Loucy (cell line): ENCODE data around the gene BBS2.

Source experiments
- H2AFZ ChIP-seq: fragments of 200-600 bp; sonication (generic); 2 replicates; pipeline ENCODE4 v1.6.0; 2016; ENCODE audit warnings: antibody characterized with exemption, mild to moderate bottlenecking, low read length, moderate library complexity
- H3F3A ChIP-seq: fragments of 200-600 bp; 2 replicates; pipeline ENCODE4 v1.6.0; 2016; ENCODE audit warnings: antibody characterized with exemption, low read depth, mild to moderate bottlenecking
- H3K27me3 ChIP-seq: fragments of 200-600 bp; sonication (generic); 2 replicates; pipeline ENCODE4 v1.6.1; 2014; ENCODE audit warnings: low read length, mild to moderate bottlenecking; ENCODE audit not compliant: insufficient read depth, poor library complexity, severe bottlenecking
- H3K36me3 ChIP-seq: fragments of 200-600 bp; sonication (generic); 2 replicates; pipeline ENCODE4 v1.6.1; 2016; ENCODE audit warnings: low read length; ENCODE audit not compliant: insufficient read depth
- H3K4me1 ChIP-seq: fragments of 200-600 bp; sonication (generic); 2 replicates; pipeline ENCODE4 v1.5.1; 2014; ENCODE audit warnings: low read length, mild to moderate bottlenecking; ENCODE audit not compliant: insufficient read depth, poor library complexity, severe bottlenecking
- H3K4me2 ChIP-seq: fragments of 200-600 bp; sonication (generic); 2 replicates; pipeline ENCODE4 v1.6.0; 2014; ENCODE audit warnings: antibody characterized with exemption, low read length, low read depth, mild to moderate bottlenecking; ENCODE audit not compliant: poor library complexity, severe bottlenecking
- H3K4me3 ChIP-seq: fragments of 200-600 bp; sonication (generic); 2 replicates; pipeline ENCODE4 v1.5.1; 2014; ENCODE audit warnings: low read length, mild to moderate bottlenecking, mixed read lengths; ENCODE audit not compliant: poor library complexity, severe bottlenecking
- H3K79me2 ChIP-seq: fragments of 200-600 bp; sonication (generic); 2 replicates; pipeline ENCODE4 v1.6.1; 2014; ENCODE audit warnings: low read length; ENCODE audit not compliant: insufficient read depth
- H3K9ac ChIP-seq: fragments of 200-600 bp; sonication (generic); 2 replicates; pipeline ENCODE4 v1.6.0; 2014; ENCODE audit warnings: mild to moderate bottlenecking, low read depth, low read length, moderate library complexity; ENCODE audit not compliant: poor library complexity, severe bottlenecking
- H3K9me2 ChIP-seq: fragments of 200-600 bp; sonication (generic); replicated peaks from 2 replicates; pipeline ENCODE4 v1.6.1; 2016; ENCODE audit warnings: low read depth, low read length, mixed read lengths
- H3K9me3 ChIP-seq: fragments of 200-600 bp; sonication (generic); 2 replicates; pipeline ENCODE4 v1.6.1; 2014; ENCODE audit warnings: mild to moderate bottlenecking, antibody characterized with exemption, low read length, low read depth; ENCODE audit not compliant: insufficient read depth
- H4K20me1 ChIP-seq: fragments of 200-600 bp; sonication (generic); 2 replicates; pipeline ENCODE4 v1.6.0; 2014; ENCODE audit warnings: antibody characterized with exemption, low read length, mild to moderate bottlenecking; ENCODE audit not compliant: insufficient read depth, poor library complexity, severe bottlenecking
- CTCF ChIP-seq: fragments of 200-600 bp; sonication (generic); conservative IDR thresholded peaks from 2 replicates; pipeline ENCODE4 v1.5.1; 2014; ENCODE audit warnings: mild to moderate bottlenecking, antibody characterized with exemption, low read length
- EZH2phosphoT487 ChIP-seq: fragments of 200-600 bp; IDR thresholded peaks from 2 replicates; pipeline ENCODE4 v1.6.1; 2018; ENCODE audit warnings: antibody characterized with exemption, mild to moderate bottlenecking, moderate library complexity, borderline replicate concordance

BBS2 gene

DNA sequence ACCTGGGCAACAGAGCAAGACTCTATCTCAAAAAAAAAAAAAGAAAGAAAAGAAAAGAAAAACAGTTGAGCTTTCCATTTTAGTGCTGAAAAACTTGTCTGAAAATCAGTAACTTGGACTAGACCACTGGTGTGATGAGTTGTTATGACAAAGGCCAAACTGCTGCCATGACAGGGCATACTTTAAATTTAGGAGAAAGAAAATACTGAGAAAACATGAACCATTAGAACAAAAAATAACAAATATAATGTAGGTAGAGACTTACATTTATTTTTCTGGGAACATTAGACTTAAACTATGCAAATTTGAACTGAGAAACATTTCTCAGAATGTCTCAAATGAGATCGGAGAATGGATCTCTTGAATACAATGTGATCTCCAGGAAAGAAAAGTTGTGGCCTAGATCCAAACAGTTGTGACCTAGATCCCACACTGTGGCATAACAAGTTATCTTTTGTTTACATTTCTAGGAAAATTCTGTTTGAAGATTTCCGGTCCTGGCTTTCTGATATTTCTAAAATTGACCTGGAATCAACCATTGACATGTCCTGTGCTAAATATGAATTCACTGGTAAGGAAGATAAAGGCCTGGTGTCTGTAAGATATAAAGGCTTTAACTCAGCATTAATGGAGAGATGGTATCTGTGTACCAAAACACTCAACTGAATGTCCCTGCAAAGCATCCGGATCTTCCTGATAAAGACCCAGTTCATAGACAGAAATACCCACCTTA lies 57.6 kb downstream of the BBS2 start:
- Histone ChIP-seq H3K27me3 (no peaks in the 10 kb centered on the region), H2AFZ (no peak overlapping the region), H3K4me1 (peaks cover 3% of the 10 kb centered on the region), H3K79me2 (no peaks in the 10 kb centered on the region), H3K9ac (no peak overlapping the region), H3K36me3 (peaks cover 30% of the 10 kb centered on the region; the same call in 1 of the 2 replicates), H3K9me2 (no peaks in the 10 kb centered on the region), H3K4me2 (no peak overlapping the region), H4K20me1 (no peaks in the 10 kb centered on the region), H3K9me3 (no peaks in the 10 kb centered on the region), H3F3A (no peaks in the 10 kb centered on the region), H3K4me3 (no peak overlapping the region)
- TF ChIP-seq CTCF (no peak), EZH2phosphoT487 (no peak)

GRCh38 chr16:56460101-56460500 lies 59.7 kb downstream of the BBS2 start:
- no peak overlapping the region for H3K9ac ChIP-seq
- TF ChIP-seq EZH2phosphoT487 = no peak
- TF ChIP-seq CTCF = no peak
- no peaks in the 10 kb centered on the region for H3K9me2 ChIP-seq
- H3K4me1 ChIP-seq = no peaks in the 10 kb centered on the region
- H3K36me3 ChIP-seq = peaks cover 15% of the 10 kb centered on the region; the same call in 1 of the 2 replicates
- H3K79me2 ChIP-seq = no peaks in the 10 kb centered on the region
- H4K20me1 ChIP-seq = no peaks in the 10 kb centered on the region
- H3K4me2 ChIP-seq = no peak overlapping the region
- no peak overlapping the region for H3K4me3 ChIP-seq
- H3K9me3 ChIP-seq = no peaks in the 10 kb centered on the region
- no peaks in the 10 kb centered on the region for H3K27me3 ChIP-seq
- no peak overlapping the region for H2AFZ ChIP-seq
- H3F3A ChIP-seq = no peaks in the 10 kb centered on the region

DNA sequence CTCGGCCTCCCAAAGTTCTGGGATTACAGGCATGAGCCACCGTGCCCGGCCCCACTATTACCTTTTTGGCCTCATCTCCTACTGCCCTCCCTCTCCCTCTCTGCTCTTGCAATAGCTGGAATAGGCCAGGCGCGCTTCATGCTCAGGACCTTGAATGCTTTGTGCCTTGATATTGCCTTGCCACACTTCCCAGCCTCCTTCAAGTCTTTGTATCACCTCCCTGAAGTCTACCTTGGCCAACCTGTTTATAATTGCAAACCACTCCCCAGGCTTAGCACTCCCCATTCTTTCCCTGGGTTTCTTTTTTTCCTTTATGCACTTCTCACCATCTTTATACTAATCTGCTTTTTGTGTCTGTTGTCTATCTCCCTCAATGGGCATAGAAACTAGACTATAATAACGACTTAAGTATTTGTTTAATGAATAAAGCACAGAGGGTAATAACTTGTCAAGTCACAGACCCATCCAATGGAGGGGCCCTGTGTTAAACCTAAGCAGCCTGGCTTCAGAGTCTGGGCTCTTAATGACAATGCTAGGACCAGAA lies 61.8 kb downstream of the BBS2 start:
- no peaks in the 10 kb centered on the region for H3K27me3 ChIP-seq
- peaks cover 4% of the 10 kb centered on the region for H4K20me1 ChIP-seq
- no peaks in the 10 kb centered on the region for H3K9me2 ChIP-seq
- no peaks in the 10 kb centered on the region for H3K9me3 ChIP-seq
- TF ChIP-seq EZH2phosphoT487 (no peak), CTCF (no peak)
- H2AFZ ChIP-seq = no peak overlapping the region
- H3K4me1 ChIP-seq = peaks cover 8% of the 10 kb centered on the region
- no peaks in the 10 kb centered on the region for H3F3A ChIP-seq
- no peak overlapping the region for H3K9ac ChIP-seq
- peaks cover 16% of the 10 kb centered on the region for H3K79me2 ChIP-seq
- no peak overlapping the region for H3K4me3 ChIP-seq
- peaks cover 15% of the 10 kb centered on the region; the same call in 1 of the 2 replicates for H3K36me3 ChIP-seq
- no peak overlapping the region for H3K4me2 ChIP-seq
